Measurements from ENCODE around the gene MC5R. TPM values are rescaled to one million over a fixed set of nuclear protein-coding genes. Genes with fewer than 3 reads are reported as not detected.
A peak's percentile ranks its signal among the peaks of the same experiment; 100 is the strongest.

MC5R gene
- polyA plus RNA-seq (2013, experiment 1 of 2), result 0.11 TPM
- polyA plus RNA-seq (2013, experiment 2 of 2), result 0.08 TPM

DNA sequence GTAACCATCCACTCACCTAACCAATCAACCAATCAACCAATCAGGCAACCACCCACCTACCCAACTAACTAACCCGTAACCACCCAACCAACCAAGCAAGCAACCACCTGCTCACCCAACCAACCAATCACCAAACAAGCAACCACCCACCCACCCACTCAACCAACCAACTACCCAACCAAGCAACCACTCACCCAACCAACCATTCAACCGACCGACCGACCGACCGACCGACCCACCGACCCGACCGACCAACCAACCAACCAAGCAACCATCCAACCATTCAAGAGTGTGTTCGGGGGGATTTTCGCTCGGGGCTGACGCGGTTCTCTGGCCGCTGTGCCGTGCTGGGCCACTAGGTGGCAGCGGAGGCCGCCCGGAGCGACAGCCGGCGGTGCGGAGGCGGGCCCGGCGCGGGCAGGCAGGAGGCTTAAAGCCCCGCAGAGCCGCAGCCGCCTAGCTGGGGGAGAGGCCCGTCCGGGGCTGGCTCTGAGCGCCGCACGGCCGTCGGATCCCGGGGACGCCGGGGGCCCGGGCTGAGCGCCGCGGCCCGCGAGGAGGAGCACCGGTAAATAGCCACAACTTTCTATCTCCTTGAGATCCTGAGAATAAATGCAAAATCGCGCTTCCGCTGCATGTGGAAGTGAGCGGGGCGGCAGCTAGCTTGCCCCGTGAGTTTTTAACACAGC lies at the start of gene MC5R:
TSS of gene MC5R (plus strand) at position 443 of the 689 bp plus-strand sequence. CDS start 1,617 bp downstream, outside the sequence.
- no peak within 1 kb of the TSS for H3K18ac ChIP-seq (ENCODE audit: low read length)
- no peak within 1 kb of the TSS for H2BK5ac ChIP-seq (ENCODE audit: low read length)
- H4K8ac ChIP-seq (ENCODE audit: low read depth, low read length), result no peak within 1 kb of the TSS
- no peaks in the 10 kb centered on the region for H3K79me1 ChIP-seq (ENCODE audit: low read length)
- no peak within 1 kb of the TSS for H3K23ac ChIP-seq (ENCODE audit: low read length)
- H3K56ac ChIP-seq (ENCODE audit: low read length), result peak within 1 kb of the TSS; percentile 67
- no peaks in the 10 kb centered on the region for H3K79me2 ChIP-seq (ENCODE audit: control insufficient read depth, insufficient read depth, low read length)
- no peak within 1 kb of the TSS for H3K9ac ChIP-seq (ENCODE audit: low read length)
- no peak within 1 kb of the TSS for H3K4me3 ChIP-seq (ENCODE audit: low read length)
- no peak within 1 kb of the TSS for H2BK120ac ChIP-seq (ENCODE audit: low read depth, low read length)
- H4K5ac ChIP-seq (ENCODE audit: low read length), result no peak within 1 kb of the TSS
- no peaks in the 10 kb centered on the region for H3K4me1 ChIP-seq (ENCODE audit: control insufficient read depth, low read depth, low read length)
- H3K27me3 ChIP-seq (ENCODE audit: insufficient read depth, low read length, poor library complexity), result no peaks in the 10 kb centered on the region
- peak; percentile 72 for DNase-seq
- WGBS (ENCODE audit: extremely low coverage, insufficient coverage, low lambda C conversion rate), result 100% methylated on average over 1 of the region's 54 CpGs
- no peak within 1 kb of the TSS for H2BK15ac ChIP-seq (replicated peaks; ENCODE audit: low read depth)
- H3K4ac ChIP-seq (ENCODE audit: low read depth, low read length), result no peak within 1 kb of the TSS
- no peak within 1 kb of the TSS for H2AK5ac ChIP-seq (ENCODE audit: low read length)
- H3K27ac ChIP-seq (ENCODE audit: low read depth, low read length), result no peak within 1 kb of the TSS
- H3K4me2 ChIP-seq (ENCODE audit: low read length), result peak within 1 kb of the TSS; percentile 5
- no peaks in the 10 kb centered on the region for H3K36me3 ChIP-seq (ENCODE audit: control insufficient read depth, insufficient read depth, low read length)

DNA sequence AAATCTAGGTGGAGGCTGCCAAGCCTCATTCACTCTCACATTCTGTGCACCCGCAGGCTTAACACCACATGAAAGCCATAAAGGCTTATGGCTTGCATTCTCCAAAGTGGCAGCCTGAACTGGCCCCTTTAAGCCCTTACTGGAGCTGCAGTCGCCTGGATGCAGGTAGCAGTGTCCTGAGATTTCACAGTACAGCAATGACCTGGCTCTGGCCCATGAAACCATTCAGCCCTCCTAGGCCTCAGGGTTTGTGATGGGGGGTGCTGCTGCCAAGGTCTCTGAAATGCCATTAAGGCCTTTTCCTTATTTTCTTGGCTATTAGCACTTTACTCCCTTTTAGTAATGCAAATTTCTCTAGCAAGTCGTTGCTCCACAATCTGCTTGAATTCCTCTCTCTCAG lies 48.9 kb upstream of the MC5R start:
- Histone ChIP-seq H2BK15ac (replicated peaks; ENCODE audit: low read depth) (no peak overlapping the region), H4K5ac (ENCODE audit: low read length) (no peak overlapping the region), H3K27ac (ENCODE audit: low read depth, low read length) (no peak overlapping the region), H2BK120ac (ENCODE audit: low read depth, low read length) (no peak overlapping the region), H3K27me3 (ENCODE audit: insufficient read depth, low read length, poor library complexity) (no peaks in the 10 kb centered on the region), H3K4me3 (ENCODE audit: low read length) (no peak overlapping the region), H3K4me2 (ENCODE audit: low read length) (no peak overlapping the region), H3K4me1 (ENCODE audit: control insufficient read depth, low read depth, low read length) (peaks cover 3% of the 10 kb centered on the region), H3K4ac (ENCODE audit: low read depth, low read length) (no peak overlapping the region), H3K79me1 (ENCODE audit: low read length) (no peaks in the 10 kb centered on the region), H2AK5ac (ENCODE audit: low read length) (no peak overlapping the region), H3K79me2 (ENCODE audit: control insufficient read depth, insufficient read depth, low read length) (no peaks in the 10 kb centered on the region), H3K9ac (ENCODE audit: low read length) (no peak overlapping the region), H2BK5ac (ENCODE audit: low read length) (no peak overlapping the region), H3K36me3 (ENCODE audit: control insufficient read depth, insufficient read depth, low read length) (no peaks in the 10 kb centered on the region), H3K56ac (ENCODE audit: low read length) (no peak overlapping the region), H3K18ac (ENCODE audit: low read length) (no peak overlapping the region), H3K23ac (ENCODE audit: low read length) (no peak overlapping the region), H4K8ac (ENCODE audit: low read depth, low read length) (no peak overlapping the region)
- DNase-seq, result no peak
- WGBS (ENCODE audit: extremely low coverage, insufficient coverage, low lambda C conversion rate), result no CpG with 5 or more reads among the region's 3 CpGs

DNA sequence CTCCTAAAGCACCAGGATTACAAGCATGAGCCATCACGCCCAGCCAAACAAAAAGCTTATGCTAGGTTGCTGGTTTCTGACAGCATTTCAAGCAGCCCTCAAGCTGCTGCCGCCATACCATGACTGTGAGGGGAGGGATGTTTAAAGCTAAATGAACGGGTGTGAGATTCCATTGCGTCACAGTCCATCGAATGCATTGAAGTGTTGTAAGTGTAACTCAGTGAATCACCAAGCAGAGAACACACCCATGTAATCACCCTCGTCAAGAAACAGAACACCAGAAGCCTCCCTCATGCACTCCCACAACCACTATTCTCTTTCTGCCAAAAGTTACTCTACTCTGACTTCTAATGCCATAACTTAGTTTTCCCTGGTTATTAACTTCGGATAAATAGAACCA lies 32.8 kb upstream of the MC5R start:
- no peaks in the 10 kb centered on the region for H3K79me1 ChIP-seq (ENCODE audit: low read length)
- H3K4ac ChIP-seq (ENCODE audit: low read depth, low read length), result no peak overlapping the region
- no peak overlapping the region for H2BK120ac ChIP-seq (ENCODE audit: low read depth, low read length)
- no peak overlapping the region for H3K4me2 ChIP-seq (ENCODE audit: low read length)
- no peaks in the 10 kb centered on the region for H3K27me3 ChIP-seq (ENCODE audit: insufficient read depth, low read length, poor library complexity)
- no peak overlapping the region for H2AK5ac ChIP-seq (ENCODE audit: low read length)
- WGBS (ENCODE audit: extremely low coverage, insufficient coverage, low lambda C conversion rate), result no CpG with 5 or more reads among the region's 7 CpGs
- no peak overlapping the region for H4K8ac ChIP-seq (ENCODE audit: low read depth, low read length)
- H4K5ac ChIP-seq (ENCODE audit: low read length), result no peak overlapping the region
- no peak overlapping the region for H3K9ac ChIP-seq (ENCODE audit: low read length)
- peak overlapping the region; percentile 15 for H3K23ac ChIP-seq (ENCODE audit: low read length)
- H3K56ac ChIP-seq (ENCODE audit: low read length), result no peak overlapping the region
- no peak overlapping the region for H3K27ac ChIP-seq (ENCODE audit: low read depth, low read length)
- no peak overlapping the region for H3K18ac ChIP-seq (ENCODE audit: low read length)
- H3K79me2 ChIP-seq (ENCODE audit: control insufficient read depth, insufficient read depth, low read length), result no peaks in the 10 kb centered on the region
- H2BK5ac ChIP-seq (ENCODE audit: low read length), result no peak overlapping the region
- H3K36me3 ChIP-seq (ENCODE audit: control insufficient read depth, insufficient read depth, low read length), result no peaks in the 10 kb centered on the region
- DNase-seq, result peak; percentile 56
- H3K4me1 ChIP-seq (ENCODE audit: control insufficient read depth, low read depth, low read length), result no peaks in the 10 kb centered on the region
- no peak overlapping the region for H3K4me3 ChIP-seq (ENCODE audit: low read length)
- H2BK15ac ChIP-seq (replicated peaks; ENCODE audit: low read depth), result no peak overlapping the region

DNA sequence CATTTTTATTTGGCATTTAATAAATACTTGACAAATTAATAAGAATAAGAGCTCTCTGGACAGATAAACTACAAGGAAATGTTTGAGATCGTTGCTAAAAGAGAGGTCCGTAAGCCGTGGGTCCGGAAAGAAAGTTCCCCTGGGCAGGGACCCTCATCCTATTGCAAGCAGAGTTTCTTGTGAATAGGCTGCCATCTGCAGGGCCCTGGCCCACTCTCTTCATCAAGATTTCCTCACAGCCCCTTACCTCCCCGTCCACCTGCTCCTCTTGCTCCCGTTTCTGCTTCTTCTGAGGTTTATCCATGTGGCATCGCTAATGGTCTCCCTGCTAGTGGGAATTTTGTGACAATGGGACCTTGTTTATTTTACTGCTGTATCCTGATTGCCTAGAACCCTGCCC lies 30.1 kb upstream of the MC5R start:
- Histone ChIP-seq H4K5ac (ENCODE audit: low read length) (no peak overlapping the region), H2BK15ac (replicated peaks; ENCODE audit: low read depth) (no peak overlapping the region), H3K79me2 (ENCODE audit: control insufficient read depth, insufficient read depth, low read length) (no peaks in the 10 kb centered on the region), H3K4me3 (ENCODE audit: low read length) (no peak overlapping the region), H3K79me1 (ENCODE audit: low read length) (no peaks in the 10 kb centered on the region), H3K56ac (ENCODE audit: low read length) (no peak overlapping the region), H3K36me3 (ENCODE audit: control insufficient read depth, insufficient read depth, low read length) (no peaks in the 10 kb centered on the region), H2BK120ac (ENCODE audit: low read depth, low read length) (no peak overlapping the region), H2BK5ac (ENCODE audit: low read length) (no peak overlapping the region), H3K4me1 (ENCODE audit: control insufficient read depth, low read depth, low read length) (no peaks in the 10 kb centered on the region), H2AK5ac (ENCODE audit: low read length) (no peak overlapping the region), H3K27me3 (ENCODE audit: insufficient read depth, low read length, poor library complexity) (no peaks in the 10 kb centered on the region), H3K4ac (ENCODE audit: low read depth, low read length) (no peak overlapping the region), H3K18ac (ENCODE audit: low read length) (no peak overlapping the region), H4K8ac (ENCODE audit: low read depth, low read length) (no peak overlapping the region), H3K4me2 (ENCODE audit: low read length) (no peak overlapping the region), H3K23ac (ENCODE audit: low read length) (no peak overlapping the region), H3K27ac (ENCODE audit: low read depth, low read length) (no peak overlapping the region), H3K9ac (ENCODE audit: low read length) (no peak overlapping the region)
- WGBS (ENCODE audit: extremely low coverage, insufficient coverage, low lambda C conversion rate), result no CpG with 5 or more reads among the region's 7 CpGs
- DNase-seq, result peak; percentile 29

DNA sequence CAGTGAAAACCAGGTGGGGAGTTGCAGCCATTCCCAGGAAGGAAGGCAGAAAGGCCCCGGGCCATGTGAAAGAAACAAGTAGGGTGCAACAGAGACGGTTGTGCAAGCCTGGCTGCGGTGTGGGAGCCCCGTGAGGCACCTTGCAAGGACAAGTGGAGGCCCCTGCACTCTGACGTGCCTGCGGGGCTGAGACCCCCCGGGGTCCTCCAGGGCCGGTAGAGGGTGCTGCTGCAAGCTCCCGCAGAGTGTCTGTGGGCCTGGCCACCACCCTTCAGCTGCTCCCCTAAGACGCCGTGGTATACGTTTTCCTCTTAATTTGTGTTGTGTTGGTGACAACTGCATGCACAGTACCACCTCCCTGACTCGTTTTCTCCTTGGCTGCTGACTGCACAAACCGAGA lies 27.4 kb upstream of the MC5R start:
- H4K8ac ChIP-seq (ENCODE audit: low read depth, low read length), result no peak overlapping the region
- no peak overlapping the region for H3K4me2 ChIP-seq (ENCODE audit: low read length)
- H2BK15ac ChIP-seq (replicated peaks; ENCODE audit: low read depth), result no peak overlapping the region

DNA sequence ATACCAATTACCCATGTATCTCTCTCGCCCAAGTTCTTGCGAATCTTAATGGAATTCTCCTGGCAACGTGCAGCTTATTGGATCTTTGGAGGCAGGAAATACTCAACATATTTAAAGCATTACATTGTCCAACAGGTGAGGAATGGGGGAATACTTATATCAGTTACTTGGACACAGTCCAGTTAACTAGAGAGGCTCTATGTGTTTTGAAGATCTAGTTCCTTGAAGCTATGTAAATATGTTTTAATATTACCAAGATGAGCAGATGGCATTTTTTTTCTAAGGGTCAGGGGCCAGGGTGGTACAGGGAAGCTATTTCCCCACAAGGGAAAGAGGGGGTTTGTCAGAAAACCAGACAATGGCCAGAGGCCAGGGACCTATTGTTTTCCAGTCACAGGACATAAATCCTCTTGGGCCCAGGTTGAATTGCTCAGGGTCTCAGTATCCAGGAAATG lies 26.8 kb upstream of the MC5R start:
- no peaks in the 10 kb centered on the region for H3K79me2 ChIP-seq (ENCODE audit: control insufficient read depth, insufficient read depth, low read length)
- no peak overlapping the region for H3K27ac ChIP-seq (ENCODE audit: low read depth, low read length)
- no peak overlapping the region for H3K56ac ChIP-seq (ENCODE audit: low read length)
- no peak overlapping the region for H3K23ac ChIP-seq (ENCODE audit: low read length)
- no peak overlapping the region for H3K18ac ChIP-seq (ENCODE audit: low read length)
- H3K4me2 ChIP-seq (ENCODE audit: low read length), result no peak overlapping the region
- WGBS (ENCODE audit: extremely low coverage, insufficient coverage, low lambda C conversion rate), result no CpG with 5 or more reads among the region's 3 CpGs
- no peak overlapping the region for H2BK120ac ChIP-seq (ENCODE audit: low read depth, low read length)
- no peak overlapping the region for H3K9ac ChIP-seq (ENCODE audit: low read length)
- H3K36me3 ChIP-seq (ENCODE audit: control insufficient read depth, insufficient read depth, low read length), result no peaks in the 10 kb centered on the region
- no peak overlapping the region for H2AK5ac ChIP-seq (ENCODE audit: low read length)
- H3K4ac ChIP-seq (ENCODE audit: low read depth, low read length), result no peak overlapping the region
- no peaks in the 10 kb centered on the region for H3K4me1 ChIP-seq (ENCODE audit: control insufficient read depth, low read depth, low read length)
- H4K5ac ChIP-seq (ENCODE audit: low read length), result no peak overlapping the region
- H3K27me3 ChIP-seq (ENCODE audit: insufficient read depth, low read length, poor library complexity), result no peaks in the 10 kb centered on the region
- no peak overlapping the region for H4K8ac ChIP-seq (ENCODE audit: low read depth, low read length)
- H3K4me3 ChIP-seq (ENCODE audit: low read length), result no peak overlapping the region
- no peaks in the 10 kb centered on the region for H3K79me1 ChIP-seq (ENCODE audit: low read length)
- no peak for DNase-seq
- H2BK15ac ChIP-seq (replicated peaks; ENCODE audit: low read depth), result no peak overlapping the region
- no peak overlapping the region for H2BK5ac ChIP-seq (ENCODE audit: low read length)

More for the DNA sequence above, 27.4 kb upstream of the MC5R start:
- H3K9ac ChIP-seq (ENCODE audit: low read length), result no peak overlapping the region
- H3K23ac ChIP-seq (ENCODE audit: low read length), result no peak overlapping the region
- H3K56ac ChIP-seq (ENCODE audit: low read length), result no peak overlapping the region
- no peak overlapping the region for H2BK5ac ChIP-seq (ENCODE audit: low read length)
- no peak overlapping the region for H3K4me3 ChIP-seq (ENCODE audit: low read length)
- no peaks in the 10 kb centered on the region for H3K4me1 ChIP-seq (ENCODE audit: control insufficient read depth, low read depth, low read length)
- no peak overlapping the region for H3K18ac ChIP-seq (ENCODE audit: low read length)
- WGBS (ENCODE audit: extremely low coverage, insufficient coverage, low lambda C conversion rate), result no CpG with 5 or more reads among the region's 14 CpGs
- no peaks in the 10 kb centered on the region for H3K36me3 ChIP-seq (ENCODE audit: control insufficient read depth, insufficient read depth, low read length)
- H3K4ac ChIP-seq (ENCODE audit: low read depth, low read length), result no peak overlapping the region
- H2AK5ac ChIP-seq (ENCODE audit: low read length), result no peak overlapping the region
- no peak overlapping the region for H3K27ac ChIP-seq (ENCODE audit: low read depth, low read length)
- no peaks in the 10 kb centered on the region for H3K79me2 ChIP-seq (ENCODE audit: control insufficient read depth, insufficient read depth, low read length)
- no peaks in the 10 kb centered on the region for H3K79me1 ChIP-seq (ENCODE audit: low read length)
- no peak for DNase-seq
- H2BK120ac ChIP-seq (ENCODE audit: low read depth, low read length), result no peak overlapping the region
- H4K5ac ChIP-seq (ENCODE audit: low read length), result no peak overlapping the region
- H3K27me3 ChIP-seq (ENCODE audit: insufficient read depth, low read length, poor library complexity), result no peaks in the 10 kb centered on the region
